ENCODE data around the gene XCL2. TPM values are rescaled to one million over a fixed set of nuclear protein-coding genes. Genes with fewer than 3 reads are reported as not detected.

Gene XCL2
- total and polyA plus RNA-seq, 2 of the 4 experiments (the other 2 are of a cell fraction): not detected

DNA sequence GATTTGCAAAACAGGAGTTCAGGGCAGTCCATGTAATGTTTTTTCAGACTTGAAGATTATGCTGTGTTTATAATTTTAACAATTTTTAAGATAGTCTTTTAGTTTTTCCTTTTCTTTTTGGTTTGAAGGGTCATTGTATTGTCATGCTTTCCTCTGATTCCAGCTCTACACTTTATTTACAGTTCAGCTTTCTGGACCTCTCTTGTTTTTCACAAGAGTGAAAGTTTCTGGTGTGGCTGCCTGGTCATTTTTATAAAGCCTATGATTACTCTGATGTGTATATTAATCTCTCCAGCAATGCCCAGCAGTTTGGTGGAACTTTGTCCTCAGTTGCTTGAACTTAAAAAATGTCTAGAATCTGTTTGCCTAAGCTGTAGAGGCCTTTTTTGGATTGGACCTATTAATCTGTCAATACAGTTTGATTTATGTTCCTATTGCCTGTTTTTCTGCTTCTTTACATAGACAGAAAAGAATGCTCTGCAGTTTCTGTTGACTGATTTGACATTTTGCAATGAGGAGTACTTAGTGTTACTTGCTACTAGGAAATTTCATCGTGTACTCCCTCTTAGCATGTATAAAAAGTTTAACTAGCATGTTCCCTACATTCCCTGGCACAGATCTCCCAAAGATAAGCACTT lies 52.2 kb downstream of the XCL2 start:
- CTCF ChIA-PET: no interaction called here
- no peaks in the 10 kb centered on the region for H3K79me1 ChIP-seq (ENCODE audit: low read depth in 1 of 2, low read length in 2 of 2)
- H2BK15ac ChIP-seq (ENCODE audit: low read depth, low read length): no peak overlapping the region
- no peak overlapping the region; the same call in 1 of the 2 replicates for H4K5ac ChIP-seq (ENCODE audit: low read depth, low read length)
- H2AK5ac ChIP-seq (ENCODE audit: low read depth, low read length): no peak overlapping the region
- H3K23ac ChIP-seq (ENCODE audit: low read depth, low read length): no peak overlapping the region
- no peak overlapping the region for H2BK20ac ChIP-seq (ENCODE audit: low read depth, low read length)
- no peak overlapping the region for H3K56ac ChIP-seq (ENCODE audit: extremely low read depth, insufficient read depth, low read length)
- WGBS, 2 experiments (ENCODE audit: extremely low coverage in 2 of 2, insufficient read length in 1 of 2): 20% methylated on average over 1 of the region's 1 CpG; no CpG with 5 or more reads in 1 of the 2 experiments
- H3K18ac ChIP-seq (ENCODE audit: low read depth, low read length): no peak overlapping the region
- no peak overlapping the region for H2AK9ac ChIP-seq (replicated peaks; ENCODE audit: low read depth, low read length, poor library complexity)
- no peaks in the 10 kb centered on the region for H3K9me1 ChIP-seq (ENCODE audit: insufficient read depth, low read length)
- BruUV-seq (replicated peaks): no TSS peak
- H3K9ac ChIP-seq (ENCODE audit: low read depth, low read length): no peak overlapping the region
- TF ChIP-seq SMC3 (IDR thresholded peaks at IDR 0.05; ENCODE audit: low read depth, low read length) (no peak), MXI1 (IDR thresholded peaks at IDR 0.05; ENCODE audit: borderline replicate concordance, low read depth, low read length) (no peak), RFX5 (IDR thresholded peaks at IDR 0.05; ENCODE audit: low read depth, low read length) (no peak), POLR2A (IDR thresholded peaks at IDR 0.05; ENCODE audit: low read depth, low read length) (no peak), RAD21 (IDR thresholded peaks at IDR 0.05; ENCODE audit: low read length) (no peak), MAFK (IDR thresholded peaks at IDR 0.05; ENCODE audit: low read depth, low read length) (no peak), CEBPB (IDR thresholded peaks at IDR 0.05; ENCODE audit: low read depth, low read length) (no peak)
- no peak overlapping the region for H2BK120ac ChIP-seq (ENCODE audit: low read depth, low read length)
- no peak overlapping the region for H3K4me3 ChIP-seq (ENCODE audit: insufficient read depth, low read depth, low read length)
- no peak overlapping the region for H2AFZ ChIP-seq (replicated peaks; ENCODE audit: low read length, poor library complexity)
- H2BK5ac ChIP-seq (ENCODE audit: low read depth, low read length, poor library complexity, severe bottlenecking): no peak overlapping the region
- POLR2A ChIA-PET (ENCODE audit: unreplicated experiment): no interaction called here
- H3K4me1 ChIP-seq (ENCODE audit: control insufficient read depth, insufficient read depth, low read length): no peaks in the 10 kb centered on the region
- H3K36me3 ChIP-seq (ENCODE audit: control insufficient read depth, insufficient read depth, low read length): no peaks in the 10 kb centered on the region
- no peaks in the 10 kb centered on the region for H4K20me1 ChIP-seq (ENCODE audit: insufficient read depth, low read length)
- no peak overlapping the region for H3K4ac ChIP-seq (ENCODE audit: low read depth, low read length)
- dilution Hi-C loops (cut with HindIII; ENCODE audit: low sequenced_read_pairs, unreplicated experiment): no loop called here
- no peaks in the 10 kb centered on the region for H3K9me3 ChIP-seq (ENCODE audit: control insufficient read depth, insufficient read depth, low read length)
- ATAC-seq (ENCODE audit: low read depth): no peak; the same call in 1 of the 2 replicates
- intact Hi-C loops (cut with micrococcal nuclease): no loop called here
- H3K27ac ChIP-seq (ENCODE audit: insufficient read depth, low read length): no peak overlapping the region
- H3K14ac ChIP-seq (replicated peaks; ENCODE audit: low read depth, low read length): no peak overlapping the region
- H3K4me2 ChIP-seq (ENCODE audit: low read depth, low read length): no peak overlapping the region
- in situ Hi-C loops (cut with MboI; ENCODE audit: low sequenced_read_pairs): no loop called here
- H4K8ac ChIP-seq (ENCODE audit: low read depth in 2 of 2, low read length in 2 of 2): no peak overlapping the region
- H4K91ac ChIP-seq (ENCODE audit: insufficient read depth, low read depth, low read length): no peak overlapping the region
- DNase-seq: no peak
- no peaks in the 10 kb centered on the region for H3K27me3 ChIP-seq (ENCODE audit: control insufficient read depth, insufficient read depth, low read length)

Other genes with a start within 250 kb of the XCL2 start
- not detected in 2 replicates for gene XCL1, start 32.6 kb upstream of the XCL2 start, total RNA-seq (2012; rRNA removed)
- not detected in 2 replicates for gene XCL1, start 32.6 kb upstream of the XCL2 start, polyA plus RNA-seq (2012; rRNA removed)
- not detected in 2 replicates for gene DPT, start 185.2 kb upstream of the XCL2 start, total RNA-seq (2012; rRNA removed)
- not detected in 2 replicates for gene DPT, start 185.2 kb upstream of the XCL2 start, polyA plus RNA-seq (2012; rRNA removed)